GM19468 (cell line): Measurements from ENCODE around the gene BANK1.

ENCODE experiments used
- ATAC-seq: cut with Tn5 transposase; IDR thresholded peaks from one replicate; pipeline ENCODE4 v1.9.1; 2021; ENCODE audit warnings: mild to moderate bottlenecking, moderate library complexity, moderate number of reproducible peaks; ENCODE audit not compliant: unreplicated experiment; ENCODE audit errors: extremely low read depth

Gene BANK1

GRCh38 chr4:102094481-102094880 is 304.0 kb downstream of the BANK1 start:
- no peak for ATAC-seq

DNA sequence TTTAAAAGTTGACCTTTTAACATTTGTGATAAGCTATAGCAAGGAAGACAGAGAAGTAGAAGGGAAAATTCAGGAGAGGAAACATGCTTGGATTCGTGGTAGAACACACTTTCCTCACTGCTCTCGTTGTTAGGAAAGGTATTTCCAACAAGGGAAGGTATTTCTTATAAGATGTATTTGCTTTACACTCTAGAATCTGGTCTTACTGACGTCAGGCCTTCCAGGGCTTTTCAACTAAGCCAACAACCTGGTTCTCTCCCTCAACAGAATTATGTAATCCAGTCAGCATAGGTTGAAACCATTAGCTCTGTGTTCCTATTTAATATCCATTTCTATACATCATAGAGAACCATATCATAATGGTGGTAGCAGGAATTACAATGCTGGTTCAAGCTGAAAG is 312.8 kb downstream of the BANK1 start:
- ATAC-seq = no peak

DNA sequence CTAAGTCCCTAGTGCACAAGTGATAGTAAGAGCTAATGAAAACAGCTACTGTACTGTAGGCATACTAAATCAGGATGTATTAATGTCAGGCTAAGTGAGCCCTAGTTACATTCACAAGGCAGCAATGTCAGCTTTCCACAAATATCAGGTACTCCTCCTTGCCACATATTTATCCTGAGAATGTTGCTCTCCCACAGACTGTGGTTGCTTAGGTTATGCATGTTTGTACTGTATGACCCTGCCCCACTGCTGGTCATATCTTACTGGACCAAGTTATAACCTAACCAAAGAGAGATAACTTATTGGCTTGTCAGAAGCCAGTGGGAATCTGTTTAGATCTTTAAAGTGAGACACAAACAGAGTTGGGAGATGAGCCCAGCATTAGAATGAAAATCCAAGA is 313.7 kb downstream of the BANK1 start:
- ATAC-seq = no peak

- ATAC-seq = no peak
Measured at GRCh38 chr4:102105983-102106382, 315.5 kb downstream of the BANK1 start.

DNA sequence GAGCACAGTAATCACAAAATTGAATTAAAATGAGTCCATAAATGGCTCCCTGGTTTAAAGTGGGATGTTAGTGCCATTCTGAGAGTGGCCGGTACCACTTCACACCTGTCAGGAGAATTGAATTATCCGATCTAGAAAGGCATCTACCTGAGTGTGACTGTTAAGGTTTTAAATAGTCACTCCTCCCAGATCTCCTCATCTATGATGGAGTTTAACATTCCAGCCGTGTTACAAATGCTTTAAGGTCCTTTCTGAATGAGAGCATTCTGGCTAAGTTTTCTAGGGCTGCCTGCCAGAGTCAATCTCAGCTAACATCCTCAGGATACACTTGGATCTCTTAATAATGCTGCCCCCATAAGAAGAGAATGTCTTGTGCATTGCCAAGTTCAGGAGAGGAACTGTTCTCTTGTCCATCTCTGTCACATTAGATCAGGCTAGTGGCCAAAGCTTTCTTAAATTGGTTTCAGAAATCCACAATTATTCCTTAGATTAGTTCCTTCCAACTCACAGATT is 323.6 kb downstream of the BANK1 start:
- no peak for ATAC-seq

- ATAC-seq = no peak
Measured at GRCh38 chr4:102116121-102116520, 325.6 kb downstream of the BANK1 start.

GRCh38 chr4:102120846-102121245 is 330.3 kb downstream of the BANK1 start:
- no peak for ATAC-seq
